Heart left ventricle (tissue), 13 donors: ENCODE measurements around the gene FCN1.

ENCODE experiments used
- CTCF ChIP-seq, 12 donors: fragments of 200-600 bp; sonication (generic) in 4 of 12; IDR thresholded peaks; one replicate each; pipeline versions ENCODE4 v1.5.0 to v1.8.0; 2018 to 2022; ENCODE audit warnings: antibody characterized with exemption in 12 of 12, mild to moderate bottlenecking in 5 of 12
- POLR2A ChIP-seq, 2 donors: fragments of 450-650 bp; IDR thresholded peaks; one replicate each; pipeline ENCODE4 v1.6.1; 2017; ENCODE audit warnings: antibody characterized with exemption in 2 of 2, mild to moderate bottlenecking in 2 of 2, moderate library complexity in 2 of 2
- donor health status: ischemic (EF 13 %, LVEDD 7.1; RV severe dilation, severe dysfunction).
- donor health status: DM: no; HTN: yes; CAD: no.
- donor health status: DM: no; HTN: no; CAD: no.
- donor health status: ischemic (EF 25% LVEDD 6.9; RV normal size, moderate dysfunction).
- donor health status: ischemic (EF 25% LVEDD 5.7; RV mildly dilated, moderate dysfunction).
- donor health status: ischemic (EF 35%, LVEDD 5.7; RV mildly dilated, moderate dysfunction).
- donor health status: nonischemic (EF 11% LVEDD 7.7; RV severe dilation, severe dysfunction).
- donor health status: DM: yes; HTN: yes; CAD: no.
- donor health status: PGD.
- donor health status: ischemic (EF 29% LVEDD 5.4; RV normal size, mild dysfunction).
- donor health status: nonischemic (EF 23%, LVEDD 6.1; RV moderate dilation, normal function).

GRCh38 chr9:134962973-134963364, 45.3 kb upstream of the FCN1 start:
- TF ChIP-seq CTCF (IDR thresholded peaks at IDR 0.05) (no peak), POLR2A (IDR thresholded peaks at IDR 0.05) (no peak)
